GM23338 (cell line): ENCODE results near the gene EFEMP1. TPM values are rescaled to one million over a fixed set of nuclear protein-coding genes. Genes with fewer than 3 reads are reported as not detected.

ENCODE experiments used
- ATAC-seq: fragments of 200-7000 bp; cut with Tn5 transposase; 3 replicates; pipeline ENCODE4 v1.9.1; 2020
- DNase-seq: peaks from one replicate; pipeline ENCODE4 v3.0.0-alpha.2; 2015; ENCODE audit warnings: low spot score
- H2AFZ ChIP-seq: fragments of 200-600 bp; sonication (generic); 2 replicates; pipeline ENCODE4 v1.8.0; 2016; ENCODE audit warnings: antibody characterized with exemption, mild to moderate bottlenecking, moderate library complexity
- H3F3A ChIP-seq: fragments of 200-600 bp; sonication (generic); replicated peaks from 2 replicates; pipeline ENCODE4 v1.8.0; 2017; ENCODE audit warnings: antibody characterized with exemption, mixed run types, low read depth
- H3K27ac ChIP-seq: fragments of 200-600 bp; sonication (generic); 2 replicates; pipeline ENCODE4 v1.6.1; 2016; ENCODE audit warnings: low read depth
- H3K27me3 ChIP-seq: fragments of 200-600 bp; sonication (generic); 2 replicates; pipeline ENCODE4 v1.8.0; 2016; ENCODE audit warnings: mild to moderate bottlenecking, mixed run types, moderate library complexity; ENCODE audit not compliant: insufficient read depth
- H3K36me3 ChIP-seq: fragments of 200-600 bp; sonication (generic); 2 replicates; pipeline ENCODE4 v1.8.0; 2016; ENCODE audit warnings: mild to moderate bottlenecking; ENCODE audit not compliant: insufficient read depth
- H3K4me1 ChIP-seq: fragments of 200-600 bp; sonication (generic); 2 replicates; pipeline ENCODE4 v1.8.0; 2016; ENCODE audit warnings: mild to moderate bottlenecking, moderate library complexity; ENCODE audit not compliant: insufficient read depth
- H3K4me2 ChIP-seq: fragments of 200-600 bp; sonication (generic); 2 replicates; pipeline ENCODE4 v1.7.1; 2017; ENCODE audit warnings: mixed run types
- H3K4me3 ChIP-seq: fragments of 200-600 bp; sonication (generic); 2 replicates; pipeline ENCODE4 v1.6.1; 2016; ENCODE audit warnings: mixed run types
- H3K79me2 ChIP-seq: fragments of 200-600 bp; sonication (generic); replicated peaks from 2 replicates; pipeline ENCODE4 v1.8.0; 2017; ENCODE audit warnings: mild to moderate bottlenecking; ENCODE audit not compliant: insufficient read depth
- H3K9me2 ChIP-seq: fragments of 200-600 bp; sonication (generic); 2 replicates; pipeline ENCODE4 v1.8.0; 2017; ENCODE audit not compliant: insufficient read depth
- H4K20me1 ChIP-seq: fragments of 200-600 bp; sonication (generic); replicated peaks from 2 replicates; pipeline ENCODE4 v1.8.0; 2017; ENCODE audit warnings: mild to moderate bottlenecking; ENCODE audit not compliant: insufficient read depth
- H3K27ac Mint-ChIP-seq: 2 replicates; pipeline ENCODE4 v1.8.0; 2020; ENCODE audit warnings: inconsistent platforms, mild to moderate bottlenecking, moderate library complexity, mixed read lengths
- H3K27me3 Mint-ChIP-seq: 3 replicates; pipeline ENCODE4 v1.8.0; 2022; ENCODE audit warnings: low read depth, mild to moderate bottlenecking, moderate library complexity, mixed read lengths, inconsistent platforms; ENCODE audit not compliant: insufficient read depth, poor library complexity
- H3K36me3 Mint-ChIP-seq: 3 replicates; pipeline ENCODE4 v1.8.0; 2021; ENCODE audit warnings: low read depth, mild to moderate bottlenecking, inconsistent platforms, moderate library complexity, mixed read lengths
- H3K4me1 Mint-ChIP-seq: 3 replicates; pipeline ENCODE4 v1.8.0; 2020; ENCODE audit warnings: mild to moderate bottlenecking, inconsistent platforms, mixed read lengths
- H3K4me3 Mint-ChIP-seq: 3 replicates; pipeline ENCODE4 v1.8.0; 2021; ENCODE audit warnings: moderate library complexity, mild to moderate bottlenecking, inconsistent platforms, mixed read lengths
- H3K9me3 Mint-ChIP-seq: 3 replicates; pipeline ENCODE4 v1.8.0; 2020; ENCODE audit warnings: moderate library complexity, mild to moderate bottlenecking, inconsistent platforms, mixed read lengths
- CREB1 ChIP-seq: fragments of 250-450 bp; sonication (Bioruptor Pico); IDR thresholded peaks from 2 replicates; pipeline ENCODE4 v1.5.0; 2020; ENCODE audit warnings: low read depth, mild to moderate bottlenecking, moderate library complexity
- EZH2 ChIP-seq: fragments of 200-600 bp; sonication (generic); IDR thresholded peaks from one replicate; pipeline ENCODE4 v1.8.0; 2017; ENCODE audit warnings: antibody characterized with exemption, mild to moderate bottlenecking, low read depth; ENCODE audit not compliant: unreplicated experiment
- EZH2phosphoT487 ChIP-seq: fragments of 200-600 bp; sonication (generic); IDR thresholded peaks from one replicate; pipeline ENCODE4 v1.8.1; 2018; ENCODE audit warnings: antibody characterized with exemption; ENCODE audit not compliant: unreplicated experiment
- NANOG ChIP-seq: IDR thresholded peaks from 2 replicates; pipeline ENCODE4 v1.6.1; 2016; ENCODE audit warnings: antibody characterized with exemption, borderline replicate concordance
- POLR2AphosphoS5 ChIP-seq: IDR thresholded peaks from 2 replicates; pipeline ENCODE4 v1.6.1; 2016; ENCODE audit warnings: antibody characterized with exemption, low read depth
- STAT1 ChIP-seq: IDR thresholded peaks from one replicate; pipeline ENCODE4 v1.6.1; 2016; ENCODE audit warnings: antibody characterized with exemption; ENCODE audit not compliant: unreplicated experiment
- ZNF114 ChIP-seq: fragments of 250-450 bp; sonication (Bioruptor Pico); IDR thresholded peaks from 2 replicates; pipeline ENCODE4 v1.5.0; 2020; ENCODE audit warnings: mild to moderate bottlenecking, moderate library complexity
- ZNF331 ChIP-seq: fragments of 250-450 bp; sonication (Bioruptor Pico); IDR thresholded peaks from 2 replicates; pipeline ENCODE4 v1.5.0; 2020; ENCODE audit warnings: low read depth, mild to moderate bottlenecking, moderate library complexity
- polyA plus RNA-seq: library from polyadenylated mRNA; unstranded; fragments of >200 nt; fragmentation: Nextera tagmentation; extraction: Ambion mirVana; gene quantifications from 2 replicates; pipeline ENCODE4 v1.2.1, GENCODE V29; 2016
- total RNA-seq: library from RNA; depleted of rRNA; stranded (reverse); fragments of >200 nt; shearing (Covaris generic); gene quantifications from 2 replicates; pipeline ENCODE4 v1.2.3, GENCODE V29; 2014
- TF ChIP-seq, protein P1 (sequence below): IDR thresholded peaks from 2 replicates; pipeline ENCODE4 v1.6.1; 2016; ENCODE audit warnings: antibody characterized with exemption
- TF ChIP-seq, protein P2 (sequence below): fragments of 250-450 bp; sonication (Bioruptor Pico); IDR thresholded peaks from 2 replicates; pipeline ENCODE4 v1.5.0; 2020; ENCODE audit warnings: mild to moderate bottlenecking, moderate library complexity
- TF ChIP-seq, protein P3 (sequence below): IDR thresholded peaks from one replicate; pipeline ENCODE4 v1.6.1; 2018; ENCODE audit warnings: antibody characterized with exemption; ENCODE audit not compliant: unreplicated experiment
- TF ChIP-seq, protein P4 (sequence below), 2 experiments: fragments of 200-600 bp in 1 of 2; sonication (generic) in 1 of 2; conservative IDR thresholded peaks; 2 replicates each; pipeline versions ENCODE4 v1.5.1 to v1.6.1; 2016 to 2017; ENCODE audit warnings: antibody characterized with exemption in 2 of 2, low read depth in 2 of 2, mild to moderate bottlenecking in 2 of 2, moderate library complexity in 1 of 2

The EFEMP1 gene
- total and polyA plus RNA-seq, 2 experiments from 2014 or later = 12.6 to 22.5 TPM

DNA sequence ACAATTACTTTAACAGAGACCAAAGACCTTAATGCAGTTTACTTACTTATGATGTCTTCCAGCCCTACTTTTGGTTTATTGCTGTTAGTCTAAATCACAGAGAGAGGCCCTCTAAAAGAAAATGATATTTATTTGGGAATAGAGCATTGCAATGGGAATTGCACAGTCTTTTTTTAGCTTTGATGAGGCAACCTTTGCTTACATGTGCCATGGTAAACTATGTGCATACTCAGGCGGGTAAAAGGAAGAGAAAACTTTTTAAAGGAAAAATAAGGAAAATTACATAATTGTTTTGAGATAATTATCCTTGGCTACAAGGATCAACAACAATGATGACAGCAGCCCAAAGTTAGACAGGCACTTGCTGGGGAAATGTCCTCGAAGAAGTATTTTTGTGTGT, 78.6 kb downstream of the EFEMP1 start (continued):
- TF ChIP-seq, protein P1, sequence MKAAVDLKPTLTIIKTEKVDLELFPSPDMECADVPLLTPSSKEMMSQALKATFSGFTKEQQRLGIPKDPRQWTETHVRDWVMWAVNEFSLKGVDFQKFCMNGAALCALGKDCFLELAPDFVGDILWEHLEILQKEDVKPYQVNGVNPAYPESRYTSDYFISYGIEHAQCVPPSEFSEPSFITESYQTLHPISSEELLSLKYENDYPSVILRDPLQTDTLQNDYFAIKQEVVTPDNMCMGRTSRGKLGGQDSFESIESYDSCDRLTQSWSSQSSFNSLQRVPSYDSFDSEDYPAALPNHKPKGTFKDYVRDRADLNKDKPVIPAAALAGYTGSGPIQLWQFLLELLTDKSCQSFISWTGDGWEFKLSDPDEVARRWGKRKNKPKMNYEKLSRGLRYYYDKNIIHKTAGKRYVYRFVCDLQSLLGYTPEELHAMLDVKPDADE = no peak

DNA sequence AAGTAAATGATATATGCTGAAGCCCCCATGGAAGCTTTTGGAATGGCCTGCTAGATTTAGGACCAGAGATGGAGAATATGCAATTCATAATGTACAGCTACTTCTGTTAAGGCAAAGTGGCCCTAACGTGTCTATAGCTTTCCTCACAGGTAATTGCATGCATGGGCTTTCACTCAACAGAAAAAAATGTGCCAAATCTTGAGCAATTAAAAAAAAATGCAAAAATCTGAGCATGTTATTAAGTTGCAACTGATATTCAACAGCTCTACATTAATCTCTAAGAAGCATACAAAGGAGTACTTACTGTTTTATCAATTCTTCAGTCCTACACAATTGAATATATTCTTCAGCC, 79.6 kb downstream of the EFEMP1 start:
- Histone ChIP-seq H3K79me2 (no peaks in the 10 kb centered on the region), H3K27me3 (no peaks in the 10 kb centered on the region), H3K9me2 (no peaks in the 10 kb centered on the region), H3K27ac (no peak overlapping the region), H3K4me3 (no peak overlapping the region), H2AFZ (no peak overlapping the region), H4K20me1 (no peaks in the 10 kb centered on the region), H3K4me1 (peaks cover 10% of the 10 kb centered on the region), H3F3A (no peaks in the 10 kb centered on the region), H3K4me2 (no peak overlapping the region), H3K36me3 (no peaks in the 10 kb centered on the region)
- no peaks in the 10 kb centered on the region; the same call in 2 of the 3 replicates for H3K4me1 Mint-ChIP-seq
- H3K4me3 Mint-ChIP-seq = no peak overlapping the region
- H3K27ac Mint-ChIP-seq = no peak overlapping the region
- no peaks in the 10 kb centered on the region for H3K27me3 Mint-ChIP-seq
- peaks cover 3% of the 10 kb centered on the region; the same call in 2 of the 3 replicates for H3K9me3 Mint-ChIP-seq
- no peak for DNase-seq
- no peak for ATAC-seq
- no peaks in the 10 kb centered on the region for H3K36me3 Mint-ChIP-seq
- TF ChIP-seq, protein P2, sequence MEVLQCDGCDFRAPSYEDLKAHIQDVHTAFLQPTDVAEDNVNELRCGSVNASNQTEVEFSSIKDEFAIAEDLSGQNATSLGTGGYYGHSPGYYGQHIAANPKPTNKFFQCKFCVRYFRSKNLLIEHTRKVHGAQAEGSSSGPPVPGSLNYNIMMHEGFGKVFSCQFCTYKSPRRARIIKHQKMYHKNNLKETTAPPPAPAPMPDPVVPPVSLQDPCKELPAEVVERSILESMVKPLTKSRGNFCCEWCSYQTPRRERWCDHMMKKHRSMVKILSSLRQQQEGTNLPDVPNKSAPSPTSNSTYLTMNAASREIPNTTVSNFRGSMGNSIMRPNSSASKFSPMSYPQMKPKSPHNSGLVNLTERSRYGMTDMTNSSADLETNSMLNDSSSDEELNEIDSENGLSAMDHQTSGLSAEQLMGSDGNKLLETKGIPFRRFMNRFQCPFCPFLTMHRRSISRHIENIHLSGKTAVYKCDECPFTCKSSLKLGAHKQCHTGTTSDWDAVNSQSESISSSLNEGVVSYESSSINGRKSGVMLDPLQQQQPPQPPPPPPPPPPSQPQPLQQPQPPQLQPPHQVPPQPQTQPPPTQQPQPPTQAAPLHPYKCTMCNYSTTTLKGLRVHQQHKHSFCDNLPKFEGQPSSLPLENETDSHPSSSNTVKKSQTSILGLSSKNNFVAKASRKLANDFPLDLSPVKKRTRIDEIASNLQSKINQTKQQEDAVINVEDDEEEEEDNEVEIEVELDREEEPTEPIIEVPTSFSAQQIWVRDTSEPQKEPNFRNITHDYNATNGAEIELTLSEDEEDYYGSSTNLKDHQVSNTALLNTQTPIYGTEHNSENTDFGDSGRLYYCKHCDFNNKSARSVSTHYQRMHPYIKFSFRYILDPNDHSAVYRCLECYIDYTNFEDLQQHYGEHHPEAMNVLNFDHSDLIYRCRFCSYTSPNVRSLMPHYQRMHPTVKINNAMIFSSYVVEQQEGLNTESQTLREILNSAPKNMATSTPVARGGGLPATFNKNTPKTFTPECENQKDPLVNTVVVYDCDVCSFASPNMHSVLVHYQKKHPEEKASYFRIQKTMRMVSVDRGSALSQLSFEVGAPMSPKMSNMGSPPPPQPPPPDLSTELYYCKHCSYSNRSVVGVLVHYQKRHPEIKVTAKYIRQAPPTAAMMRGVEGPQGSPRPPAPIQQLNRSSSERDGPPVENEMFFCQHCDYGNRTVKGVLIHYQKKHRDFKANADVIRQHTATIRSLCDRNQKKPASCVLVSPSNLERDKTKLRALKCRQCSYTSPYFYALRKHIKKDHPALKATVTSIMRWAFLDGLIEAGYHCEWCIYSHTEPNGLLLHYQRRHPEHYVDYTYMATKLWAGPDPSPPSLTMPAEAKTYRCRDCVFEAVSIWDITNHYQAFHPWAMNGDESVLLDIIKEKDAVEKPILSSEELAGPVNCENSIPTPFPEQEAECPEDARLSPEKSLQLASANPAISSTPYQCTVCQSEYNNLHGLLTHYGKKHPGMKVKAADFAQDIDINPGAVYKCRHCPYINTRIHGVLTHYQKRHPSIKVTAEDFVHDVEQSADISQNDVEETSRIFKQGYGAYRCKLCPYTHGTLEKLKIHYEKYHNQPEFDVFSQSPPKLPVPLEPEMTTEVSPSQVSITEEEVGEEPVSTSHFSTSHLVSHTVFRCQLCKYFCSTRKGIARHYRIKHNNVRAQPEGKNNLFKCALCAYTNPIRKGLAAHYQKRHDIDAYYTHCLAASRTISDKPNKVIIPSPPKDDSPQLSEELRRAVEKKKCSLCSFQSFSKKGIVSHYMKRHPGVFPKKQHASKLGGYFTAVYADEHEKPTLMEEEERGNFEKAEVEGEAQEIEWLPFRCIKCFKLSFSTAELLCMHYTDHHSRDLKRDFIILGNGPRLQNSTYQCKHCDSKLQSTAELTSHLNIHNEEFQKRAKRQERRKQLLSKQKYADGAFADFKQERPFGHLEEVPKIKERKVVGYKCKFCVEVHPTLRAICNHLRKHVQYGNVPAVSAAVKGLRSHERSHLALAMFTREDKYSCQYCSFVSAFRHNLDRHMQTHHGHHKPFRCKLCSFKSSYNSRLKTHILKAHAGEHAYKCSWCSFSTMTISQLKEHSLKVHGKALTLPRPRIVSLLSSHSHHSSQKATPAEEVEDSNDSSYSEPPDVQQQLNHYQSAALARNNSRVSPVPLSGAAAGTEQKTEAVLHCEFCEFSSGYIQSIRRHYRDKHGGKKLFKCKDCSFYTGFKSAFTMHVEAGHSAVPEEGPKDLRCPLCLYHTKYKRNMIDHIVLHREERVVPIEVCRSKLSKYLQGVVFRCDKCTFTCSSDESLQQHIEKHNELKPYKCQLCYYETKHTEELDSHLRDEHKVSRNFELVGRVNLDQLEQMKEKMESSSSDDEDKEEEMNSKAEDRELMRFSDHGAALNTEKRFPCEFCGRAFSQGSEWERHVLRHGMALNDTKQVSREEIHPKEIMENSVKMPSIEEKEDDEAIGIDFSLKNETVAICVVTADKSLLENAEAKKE (CRISPR knock-in tag) = no peak
- TF ChIP-seq POLR2AphosphoS5 (no peak), NANOG (no peak), ZNF114 (CRISPR knock-in tag) (no peak), EZH2 (no peak), STAT1 (no peak), EZH2phosphoT487 (no peak), ZNF331 (no peak), CREB1 (CRISPR knock-in tag) (no peak)
- TF ChIP-seq, protein P1 = no peak
- TF ChIP-seq, protein P3, sequence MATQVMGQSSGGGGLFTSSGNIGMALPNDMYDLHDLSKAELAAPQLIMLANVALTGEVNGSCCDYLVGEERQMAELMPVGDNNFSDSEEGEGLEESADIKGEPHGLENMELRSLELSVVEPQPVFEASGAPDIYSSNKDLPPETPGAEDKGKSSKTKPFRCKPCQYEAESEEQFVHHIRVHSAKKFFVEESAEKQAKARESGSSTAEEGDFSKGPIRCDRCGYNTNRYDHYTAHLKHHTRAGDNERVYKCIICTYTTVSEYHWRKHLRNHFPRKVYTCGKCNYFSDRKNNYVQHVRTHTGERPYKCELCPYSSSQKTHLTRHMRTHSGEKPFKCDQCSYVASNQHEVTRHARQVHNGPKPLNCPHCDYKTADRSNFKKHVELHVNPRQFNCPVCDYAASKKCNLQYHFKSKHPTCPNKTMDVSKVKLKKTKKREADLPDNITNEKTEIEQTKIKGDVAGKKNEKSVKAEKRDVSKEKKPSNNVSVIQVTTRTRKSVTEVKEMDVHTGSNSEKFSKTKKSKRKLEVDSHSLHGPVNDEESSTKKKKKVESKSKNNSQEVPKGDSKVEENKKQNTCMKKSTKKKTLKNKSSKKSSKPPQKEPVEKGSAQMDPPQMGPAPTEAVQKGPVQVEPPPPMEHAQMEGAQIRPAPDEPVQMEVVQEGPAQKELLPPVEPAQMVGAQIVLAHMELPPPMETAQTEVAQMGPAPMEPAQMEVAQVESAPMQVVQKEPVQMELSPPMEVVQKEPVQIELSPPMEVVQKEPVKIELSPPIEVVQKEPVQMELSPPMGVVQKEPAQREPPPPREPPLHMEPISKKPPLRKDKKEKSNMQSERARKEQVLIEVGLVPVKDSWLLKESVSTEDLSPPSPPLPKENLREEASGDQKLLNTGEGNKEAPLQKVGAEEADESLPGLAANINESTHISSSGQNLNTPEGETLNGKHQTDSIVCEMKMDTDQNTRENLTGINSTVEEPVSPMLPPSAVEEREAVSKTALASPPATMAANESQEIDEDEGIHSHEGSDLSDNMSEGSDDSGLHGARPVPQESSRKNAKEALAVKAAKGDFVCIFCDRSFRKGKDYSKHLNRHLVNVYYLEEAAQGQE = no peak
- TF ChIP-seq, protein P4, sequence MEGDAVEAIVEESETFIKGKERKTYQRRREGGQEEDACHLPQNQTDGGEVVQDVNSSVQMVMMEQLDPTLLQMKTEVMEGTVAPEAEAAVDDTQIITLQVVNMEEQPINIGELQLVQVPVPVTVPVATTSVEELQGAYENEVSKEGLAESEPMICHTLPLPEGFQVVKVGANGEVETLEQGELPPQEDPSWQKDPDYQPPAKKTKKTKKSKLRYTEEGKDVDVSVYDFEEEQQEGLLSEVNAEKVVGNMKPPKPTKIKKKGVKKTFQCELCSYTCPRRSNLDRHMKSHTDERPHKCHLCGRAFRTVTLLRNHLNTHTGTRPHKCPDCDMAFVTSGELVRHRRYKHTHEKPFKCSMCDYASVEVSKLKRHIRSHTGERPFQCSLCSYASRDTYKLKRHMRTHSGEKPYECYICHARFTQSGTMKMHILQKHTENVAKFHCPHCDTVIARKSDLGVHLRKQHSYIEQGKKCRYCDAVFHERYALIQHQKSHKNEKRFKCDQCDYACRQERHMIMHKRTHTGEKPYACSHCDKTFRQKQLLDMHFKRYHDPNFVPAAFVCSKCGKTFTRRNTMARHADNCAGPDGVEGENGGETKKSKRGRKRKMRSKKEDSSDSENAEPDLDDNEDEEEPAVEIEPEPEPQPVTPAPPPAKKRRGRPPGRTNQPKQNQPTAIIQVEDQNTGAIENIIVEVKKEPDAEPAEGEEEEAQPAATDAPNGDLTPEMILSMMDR (conservative IDR thresholded peaks at IDR 0.05; ENCODE audit: low read depth in 2 of 2) = no peak
